ENCODE data around the gene ATXN1.

ATXN1 gene

DNA sequence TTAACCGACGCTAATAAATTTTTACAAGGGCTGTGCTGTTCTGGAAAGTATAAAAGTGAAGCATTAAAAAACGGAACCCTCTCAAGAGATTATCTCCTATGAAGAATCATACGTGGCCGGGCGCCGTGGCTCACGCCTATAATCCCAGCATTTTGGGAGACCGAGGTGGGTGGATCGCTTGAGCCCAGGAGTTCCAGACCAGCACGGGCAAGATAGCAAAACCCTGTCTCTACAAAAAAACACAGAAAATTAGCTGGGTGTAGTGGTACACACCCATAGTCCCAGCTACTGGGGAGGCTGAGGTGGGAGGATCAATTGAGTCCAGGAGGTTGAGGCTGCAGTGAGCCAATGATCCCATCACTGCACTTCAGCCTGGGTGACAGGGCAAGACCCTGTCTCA is 439.4 kb downstream of the ATXN1 start:
- H3K36me3 ChIP-seq = peaks cover 6% of the 10 kb centered on the region; the same call in 1 of the 2 replicates
- no peaks in the 10 kb centered on the region; the same call in none of the 2 replicates for H3K4me1 ChIP-seq
- no peaks in the 10 kb centered on the region for H3K27me3 ChIP-seq
- H3K9me3 ChIP-seq = no peaks in the 10 kb centered on the region
- DNase-seq = no peak
- no peak for TF ChIP-seq CTCF (IDR thresholded peaks at IDR 0.05; ENCODE audit: low read depth, low read length)
- H3K4me3 ChIP-seq (ENCODE audit: low read depth, low read length) = no peak overlapping the region

DNA sequence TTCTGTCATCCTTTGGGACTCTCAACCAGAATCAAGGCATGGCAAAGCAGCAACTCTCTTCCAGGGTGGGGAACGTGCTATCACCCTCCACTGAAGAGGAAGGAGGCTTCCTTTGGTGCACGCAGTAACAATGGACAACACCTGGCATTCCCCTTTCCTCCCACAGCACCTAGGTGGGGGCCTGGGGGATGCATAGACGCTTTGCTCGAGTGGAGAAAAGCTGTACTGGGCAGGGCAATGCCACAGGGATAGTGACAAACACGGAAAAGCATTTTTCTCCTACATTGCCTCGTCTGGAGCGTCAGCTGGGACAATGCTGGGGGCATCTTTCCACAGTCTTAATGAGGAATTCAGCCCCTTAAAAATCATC is 439.9 kb downstream of the ATXN1 start:
- no peak for TF ChIP-seq CTCF (IDR thresholded peaks at IDR 0.05; ENCODE audit: low read depth, low read length)
- DNase-seq = no peak
- Histone ChIP-seq H3K9me3 (no peaks in the 10 kb centered on the region), H3K27me3 (no peaks in the 10 kb centered on the region), H3K36me3 (0 out of 2 replicates have a peak, but pooled peaks cover 6% of the 10 kb centered on the region), H3K4me1 (no peaks in the 10 kb centered on the region; the same call in none of the 2 replicates), H3K4me3 (ENCODE audit: low read depth, low read length) (no peak overlapping the region)

DNA sequence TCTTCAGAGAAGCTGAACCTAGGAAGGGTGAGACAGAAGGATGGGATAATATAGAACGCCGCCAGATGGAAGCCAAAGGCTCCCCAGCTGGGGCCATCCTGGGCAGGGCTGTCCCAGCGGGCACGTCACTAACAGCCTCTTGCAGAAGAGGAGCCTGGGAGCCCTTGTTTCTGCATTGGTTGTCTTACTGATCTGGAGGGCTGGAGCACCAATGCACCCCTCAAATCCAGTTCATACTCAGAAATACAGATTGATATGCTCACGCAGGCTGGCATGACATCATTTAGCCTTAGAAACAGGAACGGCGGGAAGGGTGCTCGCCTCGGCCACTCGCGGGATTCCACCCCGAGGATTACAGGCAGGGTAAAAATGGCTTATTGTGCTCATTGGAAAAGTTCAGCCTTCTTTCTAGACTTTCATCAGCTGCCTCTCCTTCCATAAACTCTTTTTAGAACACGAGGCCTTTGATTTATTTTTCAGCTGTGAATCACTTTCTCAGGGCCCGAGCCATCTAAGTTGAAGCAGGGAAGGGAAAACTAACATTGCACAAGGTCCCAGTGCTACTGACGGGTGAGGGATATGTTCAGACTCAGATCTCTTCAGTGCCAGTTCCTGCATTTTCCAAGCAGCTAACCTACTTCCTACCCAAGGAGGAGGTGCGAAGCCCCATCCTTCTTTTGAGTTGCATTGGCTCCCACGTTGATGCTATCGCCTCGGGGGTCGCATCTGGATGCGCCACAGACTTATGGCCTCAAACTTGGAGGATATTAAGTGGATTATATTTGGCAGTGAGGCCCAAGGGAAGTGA is 440.5 kb downstream of the ATXN1 start:
- no peaks in the 10 kb centered on the region; the same call in none of the 2 replicates for H3K4me1 ChIP-seq
- no peak for TF ChIP-seq CTCF (IDR thresholded peaks at IDR 0.05; ENCODE audit: low read depth, low read length)
- H3K27me3 ChIP-seq = no peaks in the 10 kb centered on the region
- no peaks in the 10 kb centered on the region for H3K9me3 ChIP-seq
- no peak overlapping the region for H3K4me3 ChIP-seq (ENCODE audit: low read depth, low read length)
- 0 out of 2 replicates have a peak, but pooled peaks cover 1% of the 10 kb centered on the region for H3K36me3 ChIP-seq
- no peak for DNase-seq

- no peaks in the 10 kb centered on the region for H3K36me3 ChIP-seq
- DNase-seq = peak; percentile 45
- no peaks in the 10 kb centered on the region for H3K9me3 ChIP-seq
- H3K4me3 ChIP-seq (ENCODE audit: low read depth, low read length) = 0 out of 2 replicates have a peak overlapping the region, but pooled peaks have one; percentile 13
- no peaks in the 10 kb centered on the region for H3K27me3 ChIP-seq
- TF ChIP-seq CTCF (IDR thresholded peaks at IDR 0.05; ENCODE audit: low read depth, low read length) = no peak
- H3K4me1 ChIP-seq = no peaks in the 10 kb centered on the region; the same call in none of the 2 replicates
Observed at GRCh38 chr6:16319813-16320532, 441.3 kb downstream of the ATXN1 start.

DNA sequence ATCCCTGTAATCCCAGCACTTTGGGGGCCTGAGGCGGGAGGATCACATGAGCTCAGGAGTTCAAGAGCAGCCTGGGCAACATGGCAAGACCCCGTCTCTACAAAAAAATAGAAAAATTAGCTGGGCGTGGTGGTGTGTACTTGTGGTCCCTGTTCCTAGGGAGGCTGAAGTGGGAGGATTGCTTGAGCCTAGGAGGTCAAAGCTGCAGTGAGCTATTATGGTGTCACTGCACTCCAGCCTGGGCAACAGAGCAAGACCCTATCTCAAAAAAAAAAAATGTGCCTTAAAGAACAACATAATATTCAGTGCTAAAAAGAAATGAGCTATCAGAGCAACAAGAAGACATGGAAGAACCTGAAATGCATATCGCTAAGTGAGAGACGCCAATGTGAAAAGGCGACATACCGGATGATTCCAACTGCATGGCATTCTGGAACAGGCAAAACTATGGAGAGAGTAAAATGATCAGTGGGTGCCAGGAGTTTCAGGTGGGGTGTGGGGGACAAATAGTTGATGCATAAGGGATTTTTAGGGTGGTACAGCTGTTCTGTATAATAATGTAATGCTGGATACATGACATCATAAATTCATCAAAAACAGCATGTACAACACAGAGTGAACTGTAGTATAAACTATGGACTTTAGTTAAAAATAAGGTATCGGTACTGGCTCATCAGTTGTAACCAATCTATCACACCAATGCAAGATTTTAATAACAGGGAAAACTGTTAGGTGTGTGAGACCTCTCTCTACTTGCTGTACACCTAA is 442.1 kb downstream of the ATXN1 start:
- Histone ChIP-seq H3K4me1 (no peaks in the 10 kb centered on the region; the same call in none of the 2 replicates), H3K9me3 (no peaks in the 10 kb centered on the region), H3K4me3 (ENCODE audit: low read depth, low read length) (no peak overlapping the region), H3K36me3 (no peaks in the 10 kb centered on the region), H3K27me3 (no peaks in the 10 kb centered on the region)
- DNase-seq = no peak
- TF ChIP-seq CTCF (IDR thresholded peaks at IDR 0.05; ENCODE audit: low read depth, low read length) = no peak
